Colonic mucosa (tissue), 4 donors: ENCODE results near the gene LPAR2. TPM values are rescaled to one million over a fixed set of nuclear protein-coding genes. Genes with fewer than 3 reads are reported as not detected.
"Not testable (repeated sequence)": the region's sequence is repeated elsewhere in the genome, so short reads cannot be mapped to it uniquely, and the experiment has no call there.

Experiments
- DNase-seq: peaks from one replicate; pipeline ENCODE4 v3.0.0-alpha.2; 2020
- H3K27ac ChIP-seq: fragments of 200-600 bp; one replicate; pipeline ENCODE4 v1.8.0; 2021
- H3K27me3 ChIP-seq: fragments of 200-600 bp; one replicate; pipeline ENCODE4 v1.8.0; 2021
- H3K36me3 ChIP-seq: fragments of 200-600 bp; one replicate; pipeline ENCODE4 v1.8.0; 2021
- H3K4me1 ChIP-seq: fragments of 200-600 bp; one replicate; pipeline ENCODE4 v1.8.0; 2021; ENCODE audit warnings: mild to moderate bottlenecking
- H3K4me3 ChIP-seq: fragments of 200-600 bp; one replicate; pipeline ENCODE4 v1.8.0; 2021
- H3K9ac ChIP-seq, 2 donors: one replicate each; pipeline ENCODE4 v1.7.0; 2013; ENCODE audit warnings: control low read depth in 2 of 2, low read depth in 2 of 2, low read length in 2 of 2
- H3K9me3 ChIP-seq: fragments of 200-600 bp; one replicate; pipeline ENCODE4 v1.8.0; 2021
- CTCF ChIP-seq: fragments of 200-600 bp; IDR thresholded peaks from one replicate; pipeline ENCODE4 v1.8.0; 2022; ENCODE audit warnings: antibody characterized with exemption, mild to moderate bottlenecking
- intact Hi-C: fragments of 100-400 bp; cut with DNase I; formaldehyde crosslinking; loops from one replicate; pipeline ENCODE4 v1.14.1; 2022
- total RNA-seq, 2 donors: library from RNA; stranded (reverse); fragmentation: NEBNext Ultra II Directional in 1 of 2; extraction: Animal tissue kit (Norgen Biotek cat#: 25700) in 1 of 2; gene quantifications; one replicate each; pipeline ENCODE4 v1.2.1, GENCODE V29; 2021
- donor health status: healthy.
- donor health status: DM: no; HTN: no; CAD: no.
- donor health status: DM: no; HTN: no; CAD: no.

Gene LPAR2
- total RNA-seq, 2 donors from 2014 or later, result 16.6 to 22.6 TPM

DNA sequence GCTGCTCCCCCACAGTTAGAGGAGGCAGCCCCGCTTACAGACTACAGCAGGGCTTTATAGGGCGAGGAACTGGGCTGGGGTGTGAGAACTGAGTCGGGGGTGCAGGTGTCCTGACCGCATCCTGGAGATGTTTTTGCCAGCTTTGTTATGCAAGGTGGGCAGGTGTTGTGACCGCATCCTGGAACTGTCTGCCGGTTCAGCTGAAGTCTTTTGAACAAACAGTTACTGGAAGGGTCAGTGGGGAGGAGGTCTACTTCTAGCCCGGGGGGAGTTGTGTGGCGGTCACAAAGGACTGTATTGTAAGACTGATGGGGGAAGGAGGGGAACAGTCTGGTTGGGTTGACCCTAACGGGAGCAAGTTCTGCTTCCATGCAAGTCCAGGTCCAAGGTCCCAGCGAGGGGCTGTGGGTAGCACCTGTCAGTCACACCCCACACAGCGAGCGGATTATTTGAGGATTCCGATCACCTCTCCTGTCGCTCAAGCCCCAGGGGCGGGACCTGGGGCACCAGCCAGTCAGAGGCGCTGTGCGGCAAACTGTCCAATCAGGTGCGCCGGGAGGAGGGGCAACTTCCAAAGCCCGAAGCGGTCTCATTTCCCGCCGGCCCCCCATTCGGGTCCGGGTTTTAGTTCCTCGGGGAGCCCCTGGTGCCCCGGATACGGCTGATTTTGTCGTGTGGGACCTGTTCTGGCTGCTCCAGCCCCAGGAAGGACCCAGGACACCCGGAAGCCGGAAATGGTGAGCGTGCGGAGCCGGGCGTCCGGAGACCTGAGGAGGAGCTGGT lies 40.4 kb upstream of the LPAR2 start, which contains the start of gene ZNF101:
ZNF101 (plus strand) TSS at position 610 of the 783 bp plus-strand sequence; CDS start at position 735, 125 bp downstream.
- Histone ChIP-seq H3K27ac (peak within 1 kb of the TSS; percentile 79), H3K9ac (peak within 1 kb of the TSS; percentile 81 to 96), H3K9me3 (no peaks in the 10 kb centered on the region), H3K36me3 (no peaks in the 10 kb centered on the region), H3K27me3 (no peaks in the 10 kb centered on the region), H3K4me1 (no peaks in the 10 kb centered on the region), H3K4me3 (peak within 1 kb of the TSS; percentile 79)
- peak; percentile 96 for DNase-seq
- intact Hi-C loops, result loop anchor here (5.0 kb wide), 1 partner anchor 64 kb away; the partner anchor contains the start of gene ZNF14
- no peak for TF ChIP-seq CTCF

GRCh38 chr19:19665420-19665948 lies 37.5 kb upstream of the LPAR2 start:
- H3K4me3 ChIP-seq, result not testable (repeated sequence)

GRCh38 chr19:19663256-19664120 lies 35.5 kb upstream of the LPAR2 start, which contains the start of gene ATP13A1:
Gene ATP13A1 (minus strand): TSS chr19:19663676. CDS start chr19:19663666, 10 bp downstream.
- Histone ChIP-seq H3K36me3 (peaks cover 5% of the 10 kb centered on the region), H3K4me1 (no peaks in the 10 kb centered on the region), H3K4me3 (peak within 1 kb of the TSS; percentile 80), H3K27me3 (no peaks in the 10 kb centered on the region), H3K27ac (peak within 1 kb of the TSS; percentile 83), H3K9ac (peak within 1 kb of the TSS; percentile 91 to 94), H3K9me3 (no peaks in the 10 kb centered on the region)
- intact Hi-C loops, result no loop called here
- no peak for TF ChIP-seq CTCF
- peak; percentile 95 for DNase-seq

More at GRCh38 chr19:19665420-19665948, 37.5 kb upstream of the LPAR2 start:
- DNase-seq, H3K27ac ChIP-seq, H3K9ac ChIP-seq, H3K9me3 ChIP-seq, H3K36me3 ChIP-seq, H3K27me3 ChIP-seq, H3K4me1 ChIP-seq: not testable (repeated sequence)
- intact Hi-C loops, result loop anchor here (5.0 kb wide), 1 partner anchor 67 kb away; the partner anchor contains the start of gene ZNF14

GRCh38 chr19:19662871-19663255 lies 34.8 kb upstream of the LPAR2 start:
- DNase-seq, result no peak
- intact Hi-C loops, result no loop called here
- Histone ChIP-seq H3K9me3 (no peaks in the 10 kb centered on the region), H3K4me1 (no peaks in the 10 kb centered on the region), H3K9ac (peak overlapping the region; percentile 91 to 94), H3K27ac (peak overlapping the region; percentile 83), H3K4me3 (peak overlapping the region; percentile 80), H3K36me3 (peaks cover 8% of the 10 kb centered on the region), H3K27me3 (no peaks in the 10 kb centered on the region)
- no peak for TF ChIP-seq CTCF

- H3K9me3 ChIP-seq, result no peaks in the 10 kb centered on the region
- no peaks in the 10 kb centered on the region for H3K4me1 ChIP-seq
- peaks cover 8% of the 10 kb centered on the region for H3K36me3 ChIP-seq
- H3K27me3 ChIP-seq, result no peaks in the 10 kb centered on the region
- H3K4me3 ChIP-seq, result peak overlapping the region; percentile 80
- intact Hi-C loops, result no loop called here
- peak overlapping the region in 1 of 2 donors; percentile 91 for H3K9ac ChIP-seq
- no peak for TF ChIP-seq CTCF
- H3K27ac ChIP-seq, result no peak overlapping the region
- DNase-seq, result no peak
Measured at GRCh38 chr19:19662344-19662743, 34.3 kb upstream of the LPAR2 start.
